Activated T-cell treated with anti-CD3 and anti-CD28 coated beads, Interleukin-2, amount 50 U/mL, for 4 hours (primary cell): ENCODE results near the gene IPO11. TPM values are rescaled to one million over a fixed set of nuclear protein-coding genes. Genes with fewer than 3 reads are reported as not detected.

Source experiments
- ATAC-seq, 2 donors: fragments of 200-7000 bp; cut with Tn5 transposase; one replicate each; pipeline ENCODE4 v1.10.0; 2021
- DNase-seq: peaks from one replicate; pipeline ENCODE4 v3.0.0-alpha.2; 2020
- H3K27me3 Mint-ChIP-seq: one replicate; pipeline ENCODE4 v1.8.0; 2021; ENCODE audit warnings: low read depth, mixed read lengths
- H3K36me3 Mint-ChIP-seq: one replicate; pipeline ENCODE4 v1.8.0; 2022; ENCODE audit warnings: mixed read lengths; ENCODE audit not compliant: insufficient read depth
- H3K4me1 Mint-ChIP-seq: one replicate; pipeline ENCODE4 v1.8.0; 2021; ENCODE audit warnings: low read depth, mixed read lengths
- H3K4me3 Mint-ChIP-seq: one replicate; pipeline ENCODE4 v1.8.0; 2021; ENCODE audit warnings: mild to moderate bottlenecking, moderate library complexity, mixed read lengths
- H3K9me3 Mint-ChIP-seq: one replicate; pipeline ENCODE4 v1.8.0; 2021; ENCODE audit warnings: mixed read lengths
- total RNA-seq, 3 donors: library from RNA; stranded (reverse); gene quantifications; one replicate each; pipeline ENCODE4 v1.2.1, GENCODE V29; 2021

Gene IPO11
- total RNA-seq, 3 donors from 2014 or later = 56.1 to 70.4 (median 60.5) TPM

DNA sequence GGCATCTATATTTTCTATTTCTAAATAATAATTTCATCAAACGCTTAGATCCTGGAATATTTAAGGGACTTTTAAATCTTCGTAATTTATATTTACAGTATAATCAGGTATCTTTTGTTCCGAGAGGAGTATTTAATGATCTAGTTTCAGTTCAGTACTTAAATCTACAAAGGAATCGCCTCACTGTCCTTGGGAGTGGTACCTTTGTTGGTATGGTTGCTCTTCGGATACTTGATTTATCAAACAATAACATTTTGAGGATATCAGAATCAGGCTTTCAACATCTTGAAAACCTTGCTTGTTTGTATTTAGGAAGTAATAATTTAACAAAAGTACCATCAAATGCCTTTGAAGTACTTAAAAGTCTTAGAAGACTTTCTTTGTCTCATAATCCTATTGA lies 167.2 kb downstream of the IPO11 start:
- no peak for ATAC-seq
- peaks cover 34% of the 10 kb centered on the region for H3K4me1 Mint-ChIP-seq

DNA sequence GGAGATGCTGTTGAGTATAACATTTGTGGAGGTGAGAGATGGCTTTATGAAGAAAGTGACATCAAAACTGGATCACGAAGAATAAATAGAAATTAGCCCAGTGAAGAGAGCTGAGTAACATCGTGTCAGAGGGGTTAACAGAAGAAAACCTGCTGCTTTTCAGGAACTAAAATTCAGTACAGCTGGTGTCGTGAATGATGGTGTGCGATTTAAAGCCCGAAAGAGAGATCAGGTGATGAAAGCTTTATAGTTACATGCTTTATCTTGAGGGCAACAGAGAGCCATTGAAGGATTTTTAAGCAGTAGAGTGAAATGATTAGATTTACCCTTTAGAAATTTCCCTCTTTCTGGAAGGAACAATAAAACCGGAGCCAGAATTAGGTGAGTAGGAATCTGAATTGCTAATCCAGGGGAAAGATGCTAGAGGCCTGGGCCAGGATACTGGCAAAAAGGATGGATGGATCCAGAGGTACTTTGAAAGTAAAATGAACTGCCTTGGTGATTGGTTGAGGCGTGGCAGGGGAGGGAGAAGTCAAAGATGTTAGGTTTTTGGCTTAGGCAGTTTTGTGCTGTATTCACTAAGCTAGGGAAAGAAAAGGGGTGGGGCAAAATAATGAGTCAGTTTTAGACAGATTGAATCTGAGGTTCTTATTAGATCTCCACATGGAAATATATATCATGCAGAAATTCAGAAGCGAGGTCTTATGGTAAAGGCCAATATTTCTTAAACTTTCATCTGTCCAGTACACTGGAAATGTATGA lies 169.5 kb downstream of the IPO11 start:
- ATAC-seq = peak in 1 of 2 donors; percentile 38
- no peak for DNase-seq
- no peak overlapping the region for H3K4me3 Mint-ChIP-seq
- H3K4me1 Mint-ChIP-seq = peaks cover 32% of the 10 kb centered on the region
- H3K36me3 Mint-ChIP-seq = peaks cover 21% of the 10 kb centered on the region
- H3K9me3 Mint-ChIP-seq = no peaks in the 10 kb centered on the region
- no peaks in the 10 kb centered on the region for H3K27me3 Mint-ChIP-seq

More for the DNA sequence above, 167.2 kb downstream of the IPO11 start:
- DNase-seq = no peak
- H3K36me3 Mint-ChIP-seq = peaks cover 22% of the 10 kb centered on the region
- H3K4me3 Mint-ChIP-seq = no peak overlapping the region
- H3K9me3 Mint-ChIP-seq = no peaks in the 10 kb centered on the region
- H3K27me3 Mint-ChIP-seq = no peaks in the 10 kb centered on the region

DNA sequence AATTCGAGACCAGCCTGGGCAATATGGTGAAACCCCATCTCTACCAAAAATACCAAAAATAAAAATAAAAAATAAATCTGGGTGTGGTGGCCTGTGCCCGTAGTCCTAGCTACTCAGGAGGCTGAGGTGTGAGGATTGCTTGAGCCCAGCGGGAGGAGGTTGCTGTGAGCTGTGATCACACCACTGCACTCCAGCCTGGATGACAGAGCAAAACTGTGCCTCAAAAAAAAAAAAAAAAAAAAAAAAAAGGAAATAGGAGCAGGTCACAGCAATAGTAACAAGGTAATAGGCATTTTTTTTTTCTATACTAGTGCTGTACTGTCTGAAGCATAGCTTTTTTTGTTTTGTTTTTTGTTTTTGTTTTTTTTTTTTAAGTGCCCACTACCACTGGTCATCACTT lies 171.8 kb downstream of the IPO11 start:
- H3K9me3 Mint-ChIP-seq = no peaks in the 10 kb centered on the region
- ATAC-seq (no peak), DNase-seq (no peak)
- no peak overlapping the region for H3K4me3 Mint-ChIP-seq
- peaks cover 24% of the 10 kb centered on the region for H3K4me1 Mint-ChIP-seq
- H3K27me3 Mint-ChIP-seq = no peaks in the 10 kb centered on the region
- H3K36me3 Mint-ChIP-seq = peaks cover 34% of the 10 kb centered on the region

DNA sequence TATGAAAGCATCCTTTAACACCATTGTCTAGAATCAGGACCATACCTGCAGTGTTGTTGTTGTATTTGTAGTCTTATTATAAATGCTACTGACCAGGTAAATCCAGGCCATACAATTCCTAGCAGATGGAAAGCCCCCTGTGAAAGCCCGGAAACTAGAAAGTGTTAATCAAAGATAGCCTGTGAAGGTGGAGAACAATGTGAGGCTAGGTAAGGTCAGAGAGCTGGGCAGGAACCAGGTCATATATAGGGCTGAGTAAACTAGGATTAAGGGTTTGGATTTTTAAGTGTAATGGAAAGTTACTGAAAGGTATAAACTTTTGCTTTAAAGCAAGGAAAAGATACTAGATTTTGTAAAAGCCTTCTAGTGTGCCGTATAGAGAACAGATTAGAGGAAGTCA lies 172.7 kb downstream of the IPO11 start:
- peaks cover 23% of the 10 kb centered on the region for H3K4me1 Mint-ChIP-seq
- DNase-seq (no peak), ATAC-seq (no peak)
- H3K27me3 Mint-ChIP-seq = no peaks in the 10 kb centered on the region
- H3K4me3 Mint-ChIP-seq = no peak overlapping the region
- H3K9me3 Mint-ChIP-seq = no peaks in the 10 kb centered on the region
- H3K36me3 Mint-ChIP-seq = peaks cover 35% of the 10 kb centered on the region

DNA sequence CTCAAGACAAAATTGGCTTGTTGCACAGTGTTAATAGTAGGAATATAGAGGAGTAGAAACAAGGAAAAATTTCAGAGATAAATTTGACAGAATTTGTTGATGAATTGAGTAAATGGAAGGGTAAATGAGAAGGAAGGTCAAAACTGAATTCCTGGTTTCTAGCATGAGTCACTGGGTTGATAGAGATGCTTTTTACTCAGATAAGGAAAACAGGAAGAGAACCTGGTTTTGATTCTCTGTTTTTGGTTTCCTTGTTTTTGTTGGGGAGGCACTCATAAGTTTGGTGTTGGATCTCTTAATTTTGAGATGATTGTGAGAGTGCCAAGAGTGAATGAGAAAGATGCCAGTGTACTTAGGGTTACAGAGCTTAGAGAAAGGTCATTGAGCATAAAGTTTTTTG lies 173.2 kb downstream of the IPO11 start:
- H3K4me3 Mint-ChIP-seq = no peak overlapping the region
- H3K4me1 Mint-ChIP-seq = peaks cover 19% of the 10 kb centered on the region
- no peak for DNase-seq
- H3K36me3 Mint-ChIP-seq = peaks cover 30% of the 10 kb centered on the region
- no peaks in the 10 kb centered on the region for H3K27me3 Mint-ChIP-seq
- ATAC-seq = no peak
- H3K9me3 Mint-ChIP-seq = no peaks in the 10 kb centered on the region

DNA sequence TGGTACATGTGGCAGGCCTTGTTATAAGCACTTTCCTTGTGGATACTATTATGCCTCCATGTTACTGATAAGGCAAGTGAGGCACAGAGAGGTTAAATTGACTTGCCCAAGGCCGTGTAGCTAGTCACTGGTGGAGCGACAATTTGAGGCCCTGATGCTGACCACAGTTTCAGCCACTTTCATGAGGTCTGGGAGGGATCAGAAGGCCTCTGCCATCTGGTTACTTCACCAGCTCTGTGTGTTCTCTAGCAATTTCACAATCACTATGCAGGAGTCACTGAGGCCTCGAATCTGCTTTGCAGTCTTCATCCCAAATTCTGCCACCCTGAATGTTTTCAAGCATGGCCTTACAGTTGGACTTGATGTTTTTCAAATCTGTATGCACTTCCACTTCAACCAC lies 175.2 kb downstream of the IPO11 start:
- Mint-ChIP-seq H3K36me3 (peaks cover 36% of the 10 kb centered on the region), H3K4me3 (no peak overlapping the region), H3K4me1 (peaks cover 13% of the 10 kb centered on the region), H3K27me3 (no peaks in the 10 kb centered on the region), H3K9me3 (no peaks in the 10 kb centered on the region)
- no peak for DNase-seq
- no peak for ATAC-seq

- DNase-seq = no peak
- Mint-ChIP-seq H3K27me3 (no peaks in the 10 kb centered on the region), H3K4me3 (no peak overlapping the region), H3K36me3 (peaks cover 43% of the 10 kb centered on the region), H3K4me1 (peaks cover 17% of the 10 kb centered on the region), H3K9me3 (no peaks in the 10 kb centered on the region)
- ATAC-seq = no peak
Measured at GRCh38 chr5:62588668-62589067, 176.1 kb downstream of the IPO11 start.

GRCh38 chr5:62589504-62589903 lies 176.9 kb downstream of the IPO11 start:
- Mint-ChIP-seq H3K4me1 (peaks cover 17% of the 10 kb centered on the region), H3K36me3 (peaks cover 43% of the 10 kb centered on the region), H3K9me3 (no peaks in the 10 kb centered on the region), H3K4me3 (no peak overlapping the region), H3K27me3 (no peaks in the 10 kb centered on the region)
- no peak for ATAC-seq
- DNase-seq = no peak

GRCh38 chr5:62590387-62590786 lies 177.8 kb downstream of the IPO11 start:
- no peaks in the 10 kb centered on the region for H3K9me3 Mint-ChIP-seq
- ATAC-seq (no peak), DNase-seq (no peak)
- H3K27me3 Mint-ChIP-seq = no peaks in the 10 kb centered on the region
- peaks cover 48% of the 10 kb centered on the region for H3K36me3 Mint-ChIP-seq
- H3K4me3 Mint-ChIP-seq = no peak overlapping the region
- peaks cover 12% of the 10 kb centered on the region for H3K4me1 Mint-ChIP-seq

GRCh38 chr5:62592558-62592957 lies 180.0 kb downstream of the IPO11 start:
- H3K4me3 Mint-ChIP-seq = no peak overlapping the region
- ATAC-seq = no peak
- H3K9me3 Mint-ChIP-seq = no peaks in the 10 kb centered on the region
- no peak for DNase-seq
- H3K27me3 Mint-ChIP-seq = no peaks in the 10 kb centered on the region
- peaks cover 43% of the 10 kb centered on the region for H3K36me3 Mint-ChIP-seq
- peaks cover 6% of the 10 kb centered on the region for H3K4me1 Mint-ChIP-seq

GRCh38 chr5:62593331-62593730 lies 180.8 kb downstream of the IPO11 start:
- ATAC-seq (no peak), DNase-seq (no peak)
- Mint-ChIP-seq H3K4me3 (no peak overlapping the region), H3K9me3 (no peaks in the 10 kb centered on the region), H3K27me3 (no peaks in the 10 kb centered on the region), H3K4me1 (peaks cover 6% of the 10 kb centered on the region), H3K36me3 (peaks cover 46% of the 10 kb centered on the region)

GRCh38 chr5:62594364-62594984 lies 181.9 kb downstream of the IPO11 start:
- DNase-seq = no peak
- Mint-ChIP-seq H3K4me1 (peaks cover 6% of the 10 kb centered on the region), H3K36me3 (peaks cover 35% of the 10 kb centered on the region), H3K9me3 (no peaks in the 10 kb centered on the region), H3K27me3 (no peaks in the 10 kb centered on the region), H3K4me3 (no peak overlapping the region)
- no peak for ATAC-seq

DNA sequence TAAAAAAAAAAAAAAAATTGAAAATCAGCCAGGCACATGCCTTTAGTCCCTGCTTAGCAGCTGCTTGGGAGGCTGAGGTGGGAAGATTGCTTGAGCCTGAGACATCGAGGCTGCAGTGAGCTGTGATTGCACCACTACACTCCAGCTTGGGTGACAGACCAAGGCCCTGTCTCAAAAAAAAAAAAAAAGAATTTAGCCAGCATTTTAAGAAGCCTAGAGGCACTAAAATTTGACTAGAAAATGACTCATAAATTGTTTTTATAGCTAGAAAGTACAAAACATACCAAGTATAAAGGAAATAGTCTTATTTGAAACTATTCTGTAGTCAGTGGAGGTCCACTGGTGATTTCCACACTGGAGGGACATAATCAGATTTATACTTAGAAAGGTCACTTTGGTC lies 183.5 kb downstream of the IPO11 start:
- Mint-ChIP-seq H3K27me3 (no peaks in the 10 kb centered on the region), H3K4me1 (peaks cover 6% of the 10 kb centered on the region), H3K4me3 (no peak overlapping the region), H3K36me3 (peaks cover 32% of the 10 kb centered on the region), H3K9me3 (no peaks in the 10 kb centered on the region)
- ATAC-seq = no peak
- DNase-seq = no peak

DNA sequence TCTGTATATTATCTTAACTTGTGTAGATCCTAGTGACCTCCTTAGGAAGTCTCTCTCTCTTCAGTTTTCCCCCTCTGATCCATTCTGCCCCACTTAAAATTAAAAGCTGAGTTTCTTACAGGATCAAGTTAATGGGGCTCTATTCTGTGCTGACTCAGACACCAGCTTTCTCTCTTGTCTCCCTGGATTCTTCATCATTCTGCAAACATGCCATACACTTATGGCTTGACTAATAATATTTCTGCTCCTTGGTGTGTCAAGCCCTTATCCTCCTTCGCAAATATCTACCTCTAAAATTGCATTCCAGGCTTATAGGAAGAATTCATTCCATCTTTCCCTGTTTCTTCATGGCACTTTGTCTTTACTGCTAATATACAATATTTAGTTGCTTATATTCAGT lies 184.1 kb downstream of the IPO11 start:
- H3K4me1 Mint-ChIP-seq = peaks cover 6% of the 10 kb centered on the region

GRCh38 chr5:62597314-62597713 lies 184.8 kb downstream of the IPO11 start:
- H3K4me3 Mint-ChIP-seq = no peak overlapping the region
- DNase-seq = no peak
- H3K36me3 Mint-ChIP-seq = peaks cover 24% of the 10 kb centered on the region
- ATAC-seq = no peak
- H3K9me3 Mint-ChIP-seq = no peaks in the 10 kb centered on the region
- H3K27me3 Mint-ChIP-seq = no peaks in the 10 kb centered on the region
- peaks cover 6% of the 10 kb centered on the region for H3K4me1 Mint-ChIP-seq

More for the DNA sequence above, 184.1 kb downstream of the IPO11 start:
- H3K4me3 Mint-ChIP-seq = no peak overlapping the region
- peaks cover 28% of the 10 kb centered on the region for H3K36me3 Mint-ChIP-seq
- DNase-seq (no peak), ATAC-seq (no peak)
- no peaks in the 10 kb centered on the region for H3K9me3 Mint-ChIP-seq
- H3K27me3 Mint-ChIP-seq = no peaks in the 10 kb centered on the region
